GM15510 (cell line): ENCODE measurements around the gene ABCA7.

Experiments used
- POLR2A ChIP-seq: IDR thresholded peaks from 3 replicates; pipeline ENCODE4 v1.6.1; 2011; ENCODE audit warnings: borderline replicate concordance; ENCODE audit not compliant: insufficient read length; ENCODE audit errors: extremely low read depth

Gene ABCA7

DNA sequence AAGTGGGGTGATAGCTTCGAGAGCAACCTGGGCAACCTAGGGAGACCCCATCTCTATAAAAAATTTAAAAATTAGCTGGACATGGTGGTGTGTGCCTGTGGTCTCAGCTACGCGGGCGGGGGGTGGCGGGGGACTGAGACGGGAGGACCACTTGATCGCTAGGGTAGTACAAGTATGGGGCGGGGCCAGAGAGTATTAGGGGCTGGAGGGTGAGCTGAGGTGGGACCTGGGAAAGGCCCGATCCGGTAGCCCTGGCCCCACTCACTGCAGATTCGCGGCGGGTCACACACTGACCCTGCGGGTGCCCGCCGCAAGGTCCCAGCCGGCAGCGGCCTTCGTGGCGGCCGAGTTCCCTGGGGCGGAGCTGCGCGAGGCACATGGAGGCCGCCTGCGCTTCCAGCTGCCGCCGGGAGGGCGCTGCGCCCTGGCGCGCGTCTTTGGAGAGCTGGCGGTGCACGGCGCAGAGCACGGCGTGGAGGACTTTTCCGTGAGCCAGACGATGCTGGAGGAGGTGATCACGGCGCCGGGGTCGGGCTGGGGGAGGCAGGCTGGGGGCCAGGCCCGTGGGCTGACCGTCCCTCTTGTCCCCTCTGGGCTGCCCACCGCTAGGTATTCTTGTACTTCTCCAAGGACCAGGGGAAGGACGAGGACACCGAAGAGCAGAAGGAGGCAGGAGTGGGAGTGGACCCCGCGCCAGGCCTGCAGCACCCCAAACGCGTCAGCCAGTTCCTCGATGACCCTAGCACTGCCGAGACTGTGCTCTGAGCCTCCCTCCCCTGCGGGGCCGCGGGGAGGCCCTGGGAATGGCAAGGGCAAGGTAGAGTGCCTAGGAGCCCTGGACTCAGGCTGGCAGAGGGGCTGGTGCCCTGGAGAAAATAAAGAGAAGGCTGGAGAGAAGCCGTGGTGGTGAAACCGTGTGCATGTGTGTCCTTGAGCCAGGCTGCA lies 25.0 kb downstream of the ABCA7 start:
- no peak for TF ChIP-seq POLR2A

GRCh38 chr19:1065606-1066109 lies 25.8 kb downstream of the ABCA7 start:
- TF ChIP-seq POLR2A: no peak

GRCh38 chr19:1066251-1066747 lies 26.4 kb downstream of the ABCA7 start:
- TF ChIP-seq POLR2A: no peak

GRCh38 chr19:1066748-1067340 lies 26.9 kb downstream of the ABCA7 start, which contains the start of gene ARHGAP45:
Gene ARHGAP45, plus strand, starts transcription at chr19:1067167. Its CDS starts 239 bp downstream, at chr19:1067406.
- peak; percentile 51 for TF ChIP-seq POLR2A

GRCh38 chr19:1067341-1067957 lies 27.5 kb downstream of the ABCA7 start:
- TF ChIP-seq POLR2A: no peak

DNA sequence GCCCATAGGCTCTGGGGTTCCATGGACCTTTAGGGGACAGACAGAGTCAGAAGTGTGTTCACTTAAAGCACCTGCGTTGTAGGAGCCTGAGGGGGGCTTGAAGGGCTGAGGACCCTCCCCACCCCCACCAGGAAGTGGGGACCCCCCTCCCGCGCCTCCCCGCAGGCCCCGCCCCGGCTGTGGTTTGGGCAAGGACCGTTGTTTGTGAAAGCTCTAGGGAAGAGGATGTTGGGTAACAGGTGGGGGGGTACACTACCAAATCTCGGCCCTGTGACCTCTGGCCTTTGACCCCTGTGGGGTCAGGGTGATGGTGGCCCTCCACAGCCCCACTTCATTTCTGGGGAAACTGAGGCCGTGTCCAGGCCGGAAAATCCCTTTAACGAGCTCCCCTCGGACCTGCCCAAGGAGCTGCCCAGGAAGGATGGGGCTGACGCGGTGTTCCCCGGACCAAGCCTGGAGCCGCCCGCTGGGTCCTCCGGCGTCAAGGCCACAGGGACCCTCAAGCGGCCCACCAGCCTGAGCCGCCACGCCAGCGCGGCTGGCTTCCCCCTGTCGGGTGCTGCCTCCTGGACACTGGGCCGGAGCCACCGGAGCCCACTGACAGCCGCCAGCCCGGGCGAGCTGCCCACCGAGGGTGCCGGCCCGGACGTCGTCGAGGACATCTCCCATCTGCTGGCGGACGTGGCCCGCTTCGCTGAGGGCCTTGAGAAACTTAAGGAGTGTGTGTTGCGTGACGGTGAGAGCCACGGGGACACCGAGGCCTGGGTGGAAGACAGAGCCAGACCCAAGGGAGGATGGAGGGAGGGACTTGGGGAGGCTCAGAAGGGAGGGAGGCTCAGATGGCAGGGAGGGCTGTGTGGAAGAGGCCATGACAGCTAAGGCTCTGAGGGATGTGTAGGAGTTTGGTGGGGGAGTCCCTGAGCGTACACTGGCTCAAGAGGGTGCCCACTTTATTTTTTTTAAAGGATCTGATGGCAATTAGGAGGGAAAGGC lies 28.4 kb downstream of the ABCA7 start:
- no peak for TF ChIP-seq POLR2A

GRCh38 chr19:1069009-1069779 lies 29.3 kb downstream of the ABCA7 start:
- peak; percentile 44 for TF ChIP-seq POLR2A

- TF ChIP-seq POLR2A: no peak
Observed at GRCh38 chr19:1070576-1070930, 30.6 kb downstream of the ABCA7 start.

DNA sequence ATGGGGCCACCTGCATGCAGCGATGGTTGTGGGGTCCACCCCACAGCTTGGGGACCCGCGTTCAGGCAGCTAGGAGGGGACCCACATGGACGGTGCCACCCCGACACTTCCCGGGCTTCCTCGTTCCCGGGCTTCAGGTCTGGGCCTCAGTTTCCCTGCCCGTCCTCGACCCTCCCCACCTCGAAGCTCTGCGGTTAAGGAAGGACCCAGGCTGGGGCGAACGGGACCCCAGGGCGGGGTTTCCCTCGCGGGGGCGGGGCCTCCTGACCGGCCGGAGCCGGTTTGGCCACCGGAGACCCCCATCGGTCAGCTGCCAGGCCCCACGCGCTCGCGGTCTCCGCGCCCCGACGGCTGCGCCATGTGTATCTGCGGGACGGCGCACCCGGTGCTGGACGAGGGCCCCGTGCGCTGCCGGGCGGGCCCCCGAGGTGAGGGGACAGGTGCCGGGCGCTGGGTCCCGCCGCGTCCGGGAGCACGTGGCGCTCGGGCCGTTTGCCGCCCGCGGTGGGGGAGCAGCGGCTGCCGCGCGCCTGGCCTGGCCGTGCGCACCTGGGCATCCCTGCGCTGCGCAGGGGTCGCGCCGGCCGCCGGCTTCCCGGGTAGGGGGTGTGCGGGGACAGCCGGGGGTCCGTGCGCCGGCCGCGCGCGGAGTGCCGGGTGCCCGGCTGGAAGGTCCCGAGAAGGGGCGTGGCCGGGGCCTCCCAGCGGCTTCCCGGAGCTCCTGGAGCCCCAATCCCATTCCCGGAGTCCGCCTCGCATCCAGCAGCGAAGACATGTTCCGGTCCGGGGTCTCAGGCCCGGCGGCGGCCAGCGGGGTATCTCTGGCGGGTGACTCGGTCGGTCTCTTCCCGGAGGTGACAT lies 31.3 kb downstream of the ABCA7 start:
- peak; percentile 6 for TF ChIP-seq POLR2A

- no peak for TF ChIP-seq POLR2A
Observed at GRCh38 chr19:1072371-1073015, 32.6 kb downstream of the ABCA7 start.

- no peak for TF ChIP-seq POLR2A
Observed at GRCh38 chr19:1073063-1073955, 33.4 kb downstream of the ABCA7 start.
